ENCODE results near the gene CGN.

CGN gene

DNA sequence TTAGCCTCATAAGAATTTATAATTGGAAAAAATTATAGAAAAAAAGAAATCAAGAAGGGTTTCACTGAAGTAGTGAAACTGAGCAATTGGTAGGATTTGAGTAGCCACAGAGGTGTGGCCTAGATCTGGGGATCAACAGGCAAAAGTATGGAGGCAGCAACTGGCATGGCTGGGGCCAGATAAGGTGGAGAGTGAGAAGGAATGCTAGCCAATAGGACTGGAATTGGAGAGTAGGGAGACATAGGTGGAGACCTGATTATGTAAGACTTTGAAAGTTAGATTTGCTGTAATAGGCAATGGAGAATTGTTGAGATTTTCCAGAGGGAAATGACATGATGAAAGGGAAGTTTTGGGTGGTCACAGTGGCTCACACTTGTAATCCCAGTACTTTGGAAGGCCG, 24.6 kb upstream of the CGN start:
- no peaks in the 10 kb centered on the region for H3K4me1 Mint-ChIP-seq (ENCODE audit: low read depth)
- no peaks in the 10 kb centered on the region for H3K27me3 Mint-ChIP-seq
- H3K27ac Mint-ChIP-seq, result no peak overlapping the region
- peaks cover 4% of the 10 kb centered on the region for H3K9me3 Mint-ChIP-seq
- no peak overlapping the region for H3K4me3 Mint-ChIP-seq
- no peaks in the 10 kb centered on the region for H3K36me3 Mint-ChIP-seq (ENCODE audit: low read depth)

DNA sequence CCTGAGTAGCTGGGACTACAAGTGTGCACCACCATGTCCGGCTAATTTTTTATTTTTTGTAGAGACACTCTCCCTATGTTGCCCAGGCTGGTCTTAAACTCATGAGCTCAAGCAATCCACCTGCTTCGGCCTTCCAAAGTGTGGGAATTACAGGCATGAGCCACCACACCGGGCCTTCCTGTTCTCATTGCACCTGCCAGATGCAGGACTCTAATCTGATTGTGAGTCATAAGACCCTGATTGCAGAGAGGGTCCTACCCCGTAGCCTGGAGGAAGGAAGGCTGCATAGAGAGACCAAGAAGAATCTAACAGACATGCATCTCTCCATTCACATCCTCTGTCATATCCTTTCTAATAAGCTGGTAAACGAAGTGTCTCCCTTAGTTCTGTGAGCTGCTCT, 19.5 kb upstream of the CGN start:
- Mint-ChIP-seq H3K4me3 (no peak overlapping the region), H3K27me3 (no peaks in the 10 kb centered on the region)

DNA sequence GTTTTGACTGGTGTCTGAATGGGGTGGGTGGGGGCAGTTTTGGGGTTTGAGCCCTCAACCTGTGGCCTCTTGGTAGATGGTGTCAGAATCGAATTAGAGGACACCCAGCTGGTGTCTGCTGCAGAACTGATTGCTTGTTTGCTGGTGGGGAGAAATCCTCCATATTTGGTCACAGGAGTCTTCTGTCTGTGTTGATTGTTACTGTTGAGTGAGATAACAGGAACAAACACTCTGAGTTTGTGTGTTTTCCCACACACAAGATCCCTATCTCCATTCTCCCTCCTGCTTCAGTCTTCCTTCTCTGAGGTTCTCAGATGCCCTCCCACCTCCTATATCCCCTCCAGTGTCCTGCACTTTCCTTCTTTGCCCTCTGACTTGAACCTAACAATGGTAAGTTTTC, 19.1 kb upstream of the CGN start:
- no peaks in the 10 kb centered on the region for H3K9me3 Mint-ChIP-seq
- H3K4me3 Mint-ChIP-seq, result no peak overlapping the region
- peaks cover 13% of the 10 kb centered on the region for H3K4me1 Mint-ChIP-seq (ENCODE audit: low read depth)
- no peaks in the 10 kb centered on the region for H3K36me3 Mint-ChIP-seq (ENCODE audit: low read depth)
- no peaks in the 10 kb centered on the region for H3K27me3 Mint-ChIP-seq
- H3K27ac Mint-ChIP-seq, result no peak overlapping the region

More for the DNA sequence above, 19.5 kb upstream of the CGN start:
- Mint-ChIP-seq H3K36me3 (ENCODE audit: low read depth) (no peaks in the 10 kb centered on the region), H3K4me1 (ENCODE audit: low read depth) (peaks cover 13% of the 10 kb centered on the region), H3K9me3 (no peaks in the 10 kb centered on the region), H3K27ac (no peak overlapping the region)

DNA sequence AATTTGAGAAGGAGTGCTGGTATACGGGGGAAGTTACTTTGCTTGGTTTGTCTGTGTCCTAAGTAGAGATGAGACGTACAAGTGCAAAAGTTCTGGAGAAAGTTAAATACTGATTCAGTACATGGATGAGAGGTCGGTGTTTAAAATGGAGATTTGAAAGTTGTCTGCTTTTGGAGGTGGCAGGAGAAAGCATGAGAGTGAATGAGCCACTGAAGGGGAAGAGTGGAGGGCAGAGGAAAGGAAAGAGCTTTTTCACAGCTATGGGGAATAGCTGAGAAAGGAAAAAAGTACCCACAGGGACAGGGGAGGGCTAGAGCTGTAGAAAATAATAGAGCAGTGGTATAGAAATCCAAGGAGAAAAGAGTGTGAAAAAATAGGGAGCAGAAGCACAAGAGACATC, 18.1 kb upstream of the CGN start:
- no peak overlapping the region for H3K27ac Mint-ChIP-seq
- H3K27me3 Mint-ChIP-seq, result no peaks in the 10 kb centered on the region
- H3K4me1 Mint-ChIP-seq (ENCODE audit: low read depth), result peaks cover 13% of the 10 kb centered on the region
- no peaks in the 10 kb centered on the region for H3K36me3 Mint-ChIP-seq (ENCODE audit: low read depth)
- H3K9me3 Mint-ChIP-seq, result no peaks in the 10 kb centered on the region
- no peak overlapping the region for H3K4me3 Mint-ChIP-seq

DNA sequence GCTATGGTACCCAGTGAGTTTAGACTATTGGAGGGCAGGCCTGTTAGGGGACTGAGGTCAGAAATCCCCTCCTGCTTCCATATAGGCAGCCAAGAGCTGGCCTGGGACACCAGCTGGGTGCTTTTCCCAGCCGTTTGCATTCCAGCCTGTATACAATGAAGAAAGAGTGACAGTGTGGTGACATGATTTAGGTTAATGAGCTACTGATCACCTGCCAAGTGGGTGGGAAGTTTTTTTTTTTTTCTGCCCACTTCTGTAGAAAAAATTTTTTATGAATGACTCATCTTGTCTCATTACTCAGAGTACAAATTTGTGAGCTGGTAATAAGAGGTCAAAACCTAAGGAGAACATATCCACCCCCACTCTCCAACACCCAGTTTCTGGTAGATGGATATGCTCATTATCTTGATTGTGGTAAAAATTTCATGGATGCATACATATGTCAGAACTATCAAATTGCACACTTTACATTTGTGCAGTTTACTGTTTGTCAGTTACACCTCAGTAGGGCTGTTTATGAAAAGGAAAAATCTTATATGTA, 16.4 kb upstream of the CGN start:
- Mint-ChIP-seq H3K4me3 (no peak overlapping the region), H3K4me1 (ENCODE audit: low read depth) (peaks cover 13% of the 10 kb centered on the region), H3K36me3 (ENCODE audit: low read depth) (no peaks in the 10 kb centered on the region), H3K27ac (no peak overlapping the region), H3K27me3 (peaks cover 3% of the 10 kb centered on the region), H3K9me3 (no peaks in the 10 kb centered on the region)

DNA sequence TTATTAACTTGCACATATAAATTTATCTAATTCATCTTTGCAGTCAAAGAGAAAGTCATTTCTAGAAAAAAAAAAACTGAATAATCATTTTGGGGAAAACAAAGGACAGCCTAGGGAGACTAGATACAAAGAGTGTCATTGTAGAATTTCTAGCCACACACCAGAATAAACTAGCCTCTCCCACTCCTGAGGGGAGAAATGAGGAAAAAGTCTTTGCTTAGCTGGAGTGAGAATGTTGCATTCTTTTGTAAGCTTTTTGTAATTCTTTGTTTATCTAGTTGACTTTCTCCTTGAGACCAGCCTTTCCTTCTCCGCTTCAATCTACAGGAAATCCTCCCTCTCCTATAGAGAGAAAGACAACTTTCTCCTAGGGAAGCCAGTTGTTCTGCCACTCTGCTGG, 15.9 kb upstream of the CGN start:
- H3K27ac Mint-ChIP-seq, result no peak overlapping the region
- H3K27me3 Mint-ChIP-seq, result peaks cover 3% of the 10 kb centered on the region

DNA sequence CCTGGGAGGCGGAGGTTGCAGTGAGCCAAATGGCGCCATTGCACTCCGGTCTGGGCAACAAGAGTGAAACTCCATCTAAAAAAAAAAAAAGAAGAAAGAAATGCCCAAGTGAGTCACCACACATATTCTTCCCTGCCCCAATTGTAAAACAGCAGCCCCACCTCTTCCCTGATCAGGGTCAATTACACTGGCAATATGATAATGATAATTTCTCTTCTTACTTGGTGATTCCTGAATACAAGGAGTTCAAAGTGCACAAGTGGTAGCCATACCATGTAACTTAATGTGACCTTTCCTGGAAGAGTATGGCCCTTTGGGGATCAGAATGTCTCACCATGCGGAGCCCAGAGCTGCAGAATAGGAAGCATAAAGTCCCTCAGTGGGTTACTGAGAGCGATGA, 11.8 kb upstream of the CGN start:
- Mint-ChIP-seq H3K27me3 (peaks cover 3% of the 10 kb centered on the region), H3K4me3 (no peak overlapping the region), H3K9me3 (no peaks in the 10 kb centered on the region), H3K4me1 (ENCODE audit: low read depth) (peaks cover 17% of the 10 kb centered on the region), H3K36me3 (ENCODE audit: low read depth) (no peaks in the 10 kb centered on the region), H3K27ac (no peak overlapping the region)

More for the DNA sequence above, 15.9 kb upstream of the CGN start:
- Mint-ChIP-seq H3K4me1 (ENCODE audit: low read depth) (peaks cover 13% of the 10 kb centered on the region), H3K4me3 (no peak overlapping the region), H3K36me3 (ENCODE audit: low read depth) (no peaks in the 10 kb centered on the region), H3K9me3 (no peaks in the 10 kb centered on the region)

DNA sequence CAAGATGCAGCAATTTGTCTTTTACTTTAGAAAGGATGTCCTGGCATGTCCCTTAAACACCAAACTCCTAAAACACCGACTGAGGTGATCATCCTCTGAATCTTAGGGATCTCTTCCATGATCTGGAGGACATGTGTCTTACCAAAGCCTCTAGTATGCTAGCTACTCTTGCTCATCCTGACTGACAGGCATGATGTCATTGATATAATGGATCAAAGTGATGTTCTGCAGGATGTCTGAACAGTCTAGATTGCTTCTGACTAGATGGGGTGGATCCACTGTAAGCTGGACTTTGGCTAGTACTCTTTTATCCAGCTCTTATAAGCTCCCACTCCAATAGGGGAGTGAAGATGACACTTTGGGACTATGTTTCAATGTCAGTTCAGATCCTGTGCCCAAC, 11.3 kb upstream of the CGN start:
- no peak overlapping the region for H3K4me3 Mint-ChIP-seq
- H3K27me3 Mint-ChIP-seq, result peaks cover 3% of the 10 kb centered on the region
- H3K9me3 Mint-ChIP-seq, result no peaks in the 10 kb centered on the region
- no peaks in the 10 kb centered on the region for H3K36me3 Mint-ChIP-seq (ENCODE audit: low read depth)
- H3K27ac Mint-ChIP-seq, result no peak overlapping the region
- H3K4me1 Mint-ChIP-seq (ENCODE audit: low read depth), result peaks cover 11% of the 10 kb centered on the region

DNA sequence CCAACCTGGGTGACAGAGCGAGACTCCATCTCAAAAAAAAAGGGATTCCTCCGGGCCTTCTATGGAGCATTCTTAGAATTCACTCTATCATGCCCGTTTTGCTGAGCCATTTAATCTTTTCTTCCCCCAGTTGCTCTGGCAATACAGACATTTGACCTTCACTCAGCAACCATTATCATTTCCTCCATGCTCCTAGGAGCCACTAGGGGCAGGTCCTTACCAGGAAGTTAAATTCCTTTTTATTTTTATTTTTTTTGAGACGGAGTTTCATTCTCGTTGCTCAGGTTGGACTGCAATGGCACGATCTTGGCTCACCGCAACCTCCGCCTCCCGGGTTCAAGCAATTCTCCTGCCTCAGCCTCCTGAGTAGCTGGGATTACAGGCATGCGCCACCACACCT, 9.7 kb upstream of the CGN start:
- Mint-ChIP-seq H3K27ac (no peak overlapping the region), H3K4me3 (no peak overlapping the region), H3K4me1 (ENCODE audit: low read depth) (peaks cover 4% of the 10 kb centered on the region), H3K36me3 (ENCODE audit: low read depth) (no peaks in the 10 kb centered on the region), H3K9me3 (no peaks in the 10 kb centered on the region), H3K27me3 (peaks cover 3% of the 10 kb centered on the region)

DNA sequence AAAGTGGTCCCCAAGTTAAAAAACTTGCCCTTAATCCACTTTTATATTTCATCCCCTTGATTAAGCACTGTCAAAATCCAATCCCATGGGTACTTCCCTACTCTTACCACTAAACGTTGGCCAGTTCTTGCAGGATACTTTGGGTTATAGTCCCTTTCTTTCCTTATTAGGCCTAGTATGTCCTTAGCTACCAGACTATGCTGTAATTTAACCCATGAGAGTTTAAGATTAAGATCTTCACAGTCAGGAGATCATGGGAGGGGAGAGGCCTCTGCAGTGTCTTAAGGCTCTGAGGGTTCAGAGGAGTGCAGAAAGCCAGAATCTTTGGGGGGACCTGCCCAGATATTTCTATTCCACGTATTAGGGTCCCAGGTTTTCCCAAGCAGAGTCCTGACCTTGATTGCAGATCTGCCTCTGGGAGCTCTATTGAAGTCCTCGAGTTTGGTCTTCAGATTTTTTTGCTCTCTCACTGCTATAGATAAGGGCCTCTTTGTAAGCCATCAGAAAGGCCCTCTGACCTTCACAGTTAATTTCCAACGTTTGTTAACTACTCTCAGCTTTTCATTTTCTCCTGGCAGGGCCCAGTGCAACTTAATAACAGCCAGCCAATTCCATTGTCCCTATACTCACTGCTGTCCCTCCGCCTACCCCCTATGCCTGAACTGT, 9.0 kb upstream of the CGN start:
- Mint-ChIP-seq H3K27me3 (peaks cover 3% of the 10 kb centered on the region), H3K36me3 (ENCODE audit: low read depth) (no peaks in the 10 kb centered on the region), H3K9me3 (no peaks in the 10 kb centered on the region), H3K27ac (no peak overlapping the region), H3K4me1 (ENCODE audit: low read depth) (peaks cover 4% of the 10 kb centered on the region), H3K4me3 (no peak overlapping the region)

DNA sequence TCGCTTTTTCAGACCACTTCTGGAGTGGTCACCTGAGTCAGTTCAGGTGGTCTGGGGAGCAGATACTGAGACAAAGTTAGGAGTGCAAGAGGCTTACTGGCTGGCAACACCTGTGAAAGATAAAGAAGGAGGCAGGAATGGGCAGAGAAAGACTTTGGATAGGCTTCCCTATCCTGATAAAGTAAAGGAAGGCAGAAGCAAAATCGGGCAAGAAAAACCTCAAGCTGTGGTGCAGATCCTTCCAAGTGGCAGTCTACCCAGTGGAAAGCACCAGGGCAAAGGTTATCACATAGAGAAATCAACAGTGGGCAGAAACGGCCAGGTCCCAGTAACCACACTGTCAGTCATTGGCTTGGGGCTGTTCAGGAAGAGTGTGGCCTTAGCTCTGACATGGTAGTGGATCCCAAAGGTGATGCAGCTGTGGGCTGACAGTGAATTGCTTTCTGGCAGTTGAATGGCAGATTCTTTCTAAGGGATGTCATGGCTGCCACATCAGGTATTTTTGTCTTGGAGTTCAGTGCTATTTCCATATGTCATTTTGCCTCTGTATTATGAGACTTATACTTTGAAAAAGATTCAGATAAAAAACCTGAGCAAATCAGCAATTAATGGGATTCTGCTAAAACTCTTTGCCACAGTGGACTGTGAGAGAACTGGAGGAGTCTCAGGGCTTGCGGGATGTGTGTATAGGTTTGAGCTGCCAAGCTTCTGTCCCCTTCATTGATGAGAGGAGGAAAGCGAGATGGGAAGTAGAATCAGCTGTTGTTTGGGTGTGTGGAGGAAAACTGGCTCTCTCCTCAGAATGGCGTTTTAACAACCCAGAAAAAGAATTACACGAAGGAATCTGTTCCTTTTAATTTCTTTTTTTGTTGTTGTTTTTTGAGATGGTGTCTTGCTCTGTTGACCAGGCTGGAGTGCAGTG, 8.1 kb upstream of the CGN start:
- Mint-ChIP-seq H3K4me3 (no peak overlapping the region), H3K27ac (no peak overlapping the region), H3K9me3 (no peaks in the 10 kb centered on the region), H3K36me3 (ENCODE audit: low read depth) (no peaks in the 10 kb centered on the region), H3K4me1 (ENCODE audit: low read depth) (peaks cover 4% of the 10 kb centered on the region), H3K27me3 (peaks cover 3% of the 10 kb centered on the region)

DNA sequence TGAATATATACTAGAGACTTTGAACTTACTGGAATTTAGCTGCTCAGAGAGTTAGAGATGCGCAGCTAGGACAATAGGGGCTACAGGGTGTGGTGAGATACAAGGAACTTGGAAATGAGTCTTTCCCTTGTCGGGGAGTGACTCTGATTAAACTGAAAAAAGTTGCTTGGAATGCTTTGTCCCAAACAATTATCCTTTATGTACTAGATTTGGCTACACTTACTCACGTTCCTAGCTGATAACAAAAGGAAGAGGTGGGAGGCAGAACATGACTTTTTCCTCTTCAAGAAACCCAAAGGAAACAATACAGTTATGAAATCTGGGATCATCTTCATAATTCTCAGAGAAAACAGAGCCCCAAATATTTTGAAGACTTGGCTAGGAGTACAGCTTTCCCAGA, 6.9 kb upstream of the CGN start:
- H3K27ac Mint-ChIP-seq, result no peak overlapping the region
- H3K4me1 Mint-ChIP-seq (ENCODE audit: low read depth), result peaks cover 4% of the 10 kb centered on the region
- H3K4me3 Mint-ChIP-seq, result no peak overlapping the region
- no peaks in the 10 kb centered on the region for H3K9me3 Mint-ChIP-seq
- H3K27me3 Mint-ChIP-seq, result no peaks in the 10 kb centered on the region
- no peaks in the 10 kb centered on the region for H3K36me3 Mint-ChIP-seq (ENCODE audit: low read depth)

DNA sequence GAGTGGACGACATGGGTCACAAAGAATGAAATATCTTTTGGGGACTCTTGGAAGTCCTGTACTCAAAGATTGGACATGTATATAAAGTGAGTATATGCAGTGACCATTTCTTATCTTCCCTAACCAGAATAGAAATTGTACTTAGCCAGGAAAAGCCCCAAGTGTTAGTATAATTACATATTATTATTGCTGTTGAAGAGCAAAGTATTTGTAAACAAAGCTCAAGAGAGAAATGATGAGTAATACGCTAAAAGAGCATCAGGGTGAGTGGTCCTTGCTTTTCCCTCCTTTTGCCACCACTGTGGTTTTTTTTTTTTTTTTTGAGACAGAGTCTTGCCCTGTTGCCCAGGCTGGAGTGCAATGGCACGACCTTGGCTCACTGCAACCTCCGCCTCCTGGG, 6.4 kb upstream of the CGN start:
- Mint-ChIP-seq H3K27me3 (no peaks in the 10 kb centered on the region), H3K4me1 (ENCODE audit: low read depth) (peaks cover 4% of the 10 kb centered on the region), H3K4me3 (no peak overlapping the region), H3K36me3 (ENCODE audit: low read depth) (no peaks in the 10 kb centered on the region), H3K27ac (no peak overlapping the region), H3K9me3 (no peaks in the 10 kb centered on the region)

DNA sequence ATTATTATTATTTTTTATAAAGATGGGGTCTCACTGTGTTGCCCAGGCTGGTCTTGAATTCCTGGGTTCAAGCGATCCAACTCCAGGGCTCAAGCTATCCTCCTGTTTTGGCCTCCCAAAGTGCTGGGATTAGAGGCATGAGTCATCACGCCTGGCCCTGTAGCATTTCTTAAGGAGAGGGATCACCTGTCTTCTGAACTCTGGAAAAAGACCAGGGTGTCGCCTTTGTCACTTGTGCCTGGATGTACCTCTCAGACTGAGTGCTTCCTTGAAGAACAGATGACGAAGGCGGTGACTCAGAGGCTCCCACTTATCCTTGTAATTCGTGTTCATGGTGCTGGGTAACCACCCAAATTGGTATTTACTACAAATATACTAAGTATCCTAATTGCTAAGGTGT, 2.4 kb upstream of the CGN start:
- H3K9me3 Mint-ChIP-seq, result no peaks in the 10 kb centered on the region
- no peaks in the 10 kb centered on the region for H3K36me3 Mint-ChIP-seq (ENCODE audit: low read depth)

DNA sequence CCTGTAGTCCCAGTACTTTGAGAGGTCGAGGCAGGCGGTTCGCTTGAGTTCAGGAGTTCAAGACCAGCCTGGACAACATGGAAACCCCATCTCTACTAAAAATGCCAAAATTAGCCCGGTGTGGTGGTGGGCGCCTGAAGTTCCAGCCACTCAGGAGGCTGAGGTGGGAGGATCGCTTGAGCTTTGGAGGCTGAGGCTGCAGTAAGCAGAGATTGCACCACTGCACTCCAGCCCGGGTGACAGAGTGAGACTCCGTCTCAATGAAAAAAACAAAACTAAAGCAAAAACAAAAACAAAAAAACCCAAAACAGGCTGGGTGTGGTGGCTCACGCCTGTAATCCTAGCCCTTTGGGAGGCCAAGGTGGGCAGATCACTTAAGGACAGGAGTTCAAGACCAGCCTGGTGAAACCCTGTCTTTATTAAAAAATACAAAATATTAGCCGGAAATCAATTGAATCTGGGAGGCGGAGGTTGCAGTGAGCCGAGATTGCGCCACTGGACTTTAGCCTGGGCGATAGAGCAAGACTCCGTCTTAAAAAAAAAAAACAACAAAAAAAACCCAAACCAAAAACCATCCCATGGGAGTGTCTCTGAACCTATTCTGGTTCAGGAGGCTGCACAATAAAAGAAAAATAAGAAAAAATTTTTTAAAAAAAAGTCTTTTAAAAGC, 1.7 kb upstream of the CGN start:
- H3K9me3 Mint-ChIP-seq, result no peaks in the 10 kb centered on the region
- no peak overlapping the region for H3K27ac Mint-ChIP-seq
- H3K4me1 Mint-ChIP-seq (ENCODE audit: low read depth), result peaks cover 28% of the 10 kb centered on the region
- H3K4me3 Mint-ChIP-seq, result no peak overlapping the region
- H3K27me3 Mint-ChIP-seq, result peaks cover 3% of the 10 kb centered on the region
- H3K36me3 Mint-ChIP-seq (ENCODE audit: low read depth), result no peaks in the 10 kb centered on the region

More for the DNA sequence above, 2.4 kb upstream of the CGN start:
- peaks cover 3% of the 10 kb centered on the region for H3K27me3 Mint-ChIP-seq
- H3K4me1 Mint-ChIP-seq (ENCODE audit: low read depth), result peaks cover 25% of the 10 kb centered on the region
- H3K4me3 Mint-ChIP-seq, result no peak overlapping the region
- H3K27ac Mint-ChIP-seq, result no peak overlapping the region
